WTC11 (cell line): Measurements from ENCODE around the gene DDX51.

Experiments used
- CBFB ChIP-seq: sonication (generic); formaldehyde crosslinking; IDR thresholded peaks from 2 replicates; pipeline ENCODE4 v1.8.1; 2022; ENCODE audit warnings: mild to moderate bottlenecking, low read depth, missing genetic modification reagents
- SMAD3 ChIP-seq: sonication (generic); formaldehyde crosslinking; IDR thresholded peaks from 2 replicates; pipeline ENCODE4 v1.8.0; 2022; ENCODE audit warnings: missing genetic modification reagents, mild to moderate bottlenecking, borderline replicate concordance
- ZNF138 ChIP-seq: sonication (generic); formaldehyde crosslinking; conservative IDR thresholded peaks from 2 replicates; pipeline ENCODE4 v1.8.1; 2022; ENCODE audit warnings: mild to moderate bottlenecking, moderate library complexity, missing genetic modification reagents
- ZNF232 ChIP-seq: sonication (generic); formaldehyde crosslinking; IDR thresholded peaks from 2 replicates; pipeline ENCODE4 v1.8.0; 2022; ENCODE audit warnings: mild to moderate bottlenecking, missing genetic modification reagents
- TF ChIP-seq, protein P1 (sequence below): fragments of 200-600 bp; IDR thresholded peaks from 2 replicates; pipeline ENCODE4 v1.8.0; 2022; ENCODE audit warnings: antibody characterized with exemption
- TF ChIP-seq, protein P2 (sequence below): sonication (generic); formaldehyde crosslinking; IDR thresholded peaks from 2 replicates; pipeline ENCODE4 v1.8.1; 2023; ENCODE audit warnings: mild to moderate bottlenecking, missing genetic modification reagents
- TF ChIP-seq, protein P3 (sequence below): sonication (generic); formaldehyde crosslinking; IDR thresholded peaks from 2 replicates; pipeline ENCODE4 v1.8.0; 2022; ENCODE audit warnings: mild to moderate bottlenecking, missing genetic modification reagents
- TF ChIP-seq, protein P4 (sequence below): fragments of 250-450 bp; sonication (Bioruptor Pico); conservative IDR thresholded peaks from 2 replicates; pipeline ENCODE4 v1.9.0; 2021; ENCODE audit warnings: mild to moderate bottlenecking
- TF ChIP-seq, protein P5 (sequence below): sonication (generic); formaldehyde crosslinking; IDR thresholded peaks from 2 replicates; pipeline ENCODE4 v1.8.0; 2022; ENCODE audit warnings: mild to moderate bottlenecking, missing genetic modification reagents
- TF ChIP-seq, protein P6 (sequence below): sonication (generic); formaldehyde crosslinking; IDR thresholded peaks from 2 replicates; pipeline ENCODE4 v1.8.1; 2023; ENCODE audit warnings: mild to moderate bottlenecking, missing genetic modification reagents, moderate library complexity
- TF ChIP-seq, protein P7 (sequence below): sonication (generic); formaldehyde crosslinking; IDR thresholded peaks from 2 replicates; pipeline ENCODE4 v1.8.0; 2022; ENCODE audit warnings: mild to moderate bottlenecking, missing genetic modification reagents

DNA sequence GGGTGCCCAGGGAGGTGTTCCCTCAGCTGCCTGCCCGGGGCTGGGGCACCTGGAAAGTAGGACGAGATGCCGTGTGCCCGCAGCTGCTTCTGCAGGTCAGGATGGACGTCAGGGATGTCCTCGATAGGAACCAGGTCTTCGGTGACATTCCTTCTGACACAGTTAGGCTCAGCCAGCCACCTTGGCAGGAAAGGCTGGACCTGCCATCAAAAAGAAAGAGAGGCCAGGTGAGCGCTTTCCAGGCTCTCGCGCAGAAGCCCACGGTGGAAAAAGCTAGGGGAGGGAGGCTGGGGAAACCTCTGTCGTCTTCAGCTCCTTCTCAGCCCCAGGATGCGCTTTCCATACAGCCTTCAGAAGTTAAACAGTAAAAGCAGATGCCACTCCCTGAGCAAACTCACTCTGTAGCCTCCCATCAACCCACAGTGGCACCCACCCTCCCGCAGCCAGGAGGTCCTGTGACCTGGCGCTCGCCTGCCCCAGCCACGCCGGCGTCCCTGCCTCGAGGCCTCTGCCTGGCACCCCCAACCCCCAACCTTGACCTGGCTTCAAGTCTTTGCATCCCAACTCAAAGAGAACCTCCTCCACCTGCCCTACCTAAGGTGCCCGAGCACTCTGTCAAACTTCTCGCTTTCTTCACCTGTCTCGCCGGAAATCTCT lies 1.3 kb downstream of the DDX51 start:
- TF ChIP-seq SMAD3 (CRISPR knock-in tag), result no peak
- TF ChIP-seq, protein P1, sequence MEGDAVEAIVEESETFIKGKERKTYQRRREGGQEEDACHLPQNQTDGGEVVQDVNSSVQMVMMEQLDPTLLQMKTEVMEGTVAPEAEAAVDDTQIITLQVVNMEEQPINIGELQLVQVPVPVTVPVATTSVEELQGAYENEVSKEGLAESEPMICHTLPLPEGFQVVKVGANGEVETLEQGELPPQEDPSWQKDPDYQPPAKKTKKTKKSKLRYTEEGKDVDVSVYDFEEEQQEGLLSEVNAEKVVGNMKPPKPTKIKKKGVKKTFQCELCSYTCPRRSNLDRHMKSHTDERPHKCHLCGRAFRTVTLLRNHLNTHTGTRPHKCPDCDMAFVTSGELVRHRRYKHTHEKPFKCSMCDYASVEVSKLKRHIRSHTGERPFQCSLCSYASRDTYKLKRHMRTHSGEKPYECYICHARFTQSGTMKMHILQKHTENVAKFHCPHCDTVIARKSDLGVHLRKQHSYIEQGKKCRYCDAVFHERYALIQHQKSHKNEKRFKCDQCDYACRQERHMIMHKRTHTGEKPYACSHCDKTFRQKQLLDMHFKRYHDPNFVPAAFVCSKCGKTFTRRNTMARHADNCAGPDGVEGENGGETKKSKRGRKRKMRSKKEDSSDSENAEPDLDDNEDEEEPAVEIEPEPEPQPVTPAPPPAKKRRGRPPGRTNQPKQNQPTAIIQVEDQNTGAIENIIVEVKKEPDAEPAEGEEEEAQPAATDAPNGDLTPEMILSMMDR, result no peak
- no peak for TF ChIP-seq ZNF138 (CRISPR knock-in tag)
- TF ChIP-seq, protein P2, sequence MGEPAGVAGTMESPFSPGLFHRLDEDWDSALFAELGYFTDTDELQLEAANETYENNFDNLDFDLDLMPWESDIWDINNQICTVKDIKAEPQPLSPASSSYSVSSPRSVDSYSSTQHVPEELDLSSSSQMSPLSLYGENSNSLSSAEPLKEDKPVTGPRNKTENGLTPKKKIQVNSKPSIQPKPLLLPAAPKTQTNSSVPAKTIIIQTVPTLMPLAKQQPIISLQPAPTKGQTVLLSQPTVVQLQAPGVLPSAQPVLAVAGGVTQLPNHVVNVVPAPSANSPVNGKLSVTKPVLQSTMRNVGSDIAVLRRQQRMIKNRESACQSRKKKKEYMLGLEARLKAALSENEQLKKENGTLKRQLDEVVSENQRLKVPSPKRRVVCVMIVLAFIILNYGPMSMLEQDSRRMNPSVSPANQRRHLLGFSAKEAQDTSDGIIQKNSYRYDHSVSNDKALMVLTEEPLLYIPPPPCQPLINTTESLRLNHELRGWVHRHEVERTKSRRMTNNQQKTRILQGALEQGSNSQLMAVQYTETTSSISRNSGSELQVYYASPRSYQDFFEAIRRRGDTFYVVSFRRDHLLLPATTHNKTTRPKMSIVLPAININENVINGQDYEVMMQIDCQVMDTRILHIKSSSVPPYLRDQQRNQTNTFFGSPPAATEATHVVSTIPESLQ (CRISPR knock-in tag), result no peak
- TF ChIP-seq, protein P3, sequence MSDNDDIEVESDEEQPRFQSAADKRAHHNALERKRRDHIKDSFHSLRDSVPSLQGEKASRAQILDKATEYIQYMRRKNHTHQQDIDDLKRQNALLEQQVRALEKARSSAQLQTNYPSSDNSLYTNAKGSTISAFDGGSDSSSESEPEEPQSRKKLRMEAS (CRISPR knock-in tag), result no peak
- TF ChIP-seq, protein P4, sequence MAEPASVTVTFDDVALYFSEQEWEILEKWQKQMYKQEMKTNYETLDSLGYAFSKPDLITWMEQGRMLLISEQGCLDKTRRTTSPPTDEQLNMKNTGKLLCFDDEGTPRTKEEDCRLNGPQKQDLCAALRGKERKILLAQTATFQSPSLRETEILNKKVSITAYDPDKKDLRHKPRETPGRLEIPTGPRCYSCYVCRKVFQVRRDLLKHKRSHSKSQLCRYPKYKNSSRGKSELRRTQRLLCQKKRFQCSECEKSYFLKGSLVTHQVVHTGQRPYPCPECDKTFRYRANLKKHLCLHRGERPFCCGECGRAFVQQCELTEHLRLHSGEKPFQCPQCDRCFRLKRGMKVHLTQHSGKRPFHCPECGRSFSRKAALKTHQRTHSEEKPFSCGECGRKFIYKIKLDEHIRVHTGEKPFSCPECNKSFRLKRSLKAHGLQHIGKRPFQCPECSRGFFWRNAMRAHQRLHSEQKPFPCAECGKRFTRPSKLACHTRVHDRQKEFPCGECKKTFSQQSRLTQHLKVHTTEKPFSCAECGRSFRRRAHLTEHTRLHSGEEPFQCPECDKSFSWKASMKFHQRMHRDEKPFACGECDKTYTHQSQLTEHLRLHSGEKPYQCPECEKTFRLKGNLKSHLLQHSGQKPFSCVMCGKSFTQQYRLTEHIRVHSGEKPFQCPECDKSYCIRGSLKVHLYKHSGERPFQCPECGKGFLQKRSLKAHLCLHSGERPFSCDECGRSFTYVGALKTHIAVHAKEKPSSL (CRISPR knock-in tag), result no peak
- TF ChIP-seq, protein P5, sequence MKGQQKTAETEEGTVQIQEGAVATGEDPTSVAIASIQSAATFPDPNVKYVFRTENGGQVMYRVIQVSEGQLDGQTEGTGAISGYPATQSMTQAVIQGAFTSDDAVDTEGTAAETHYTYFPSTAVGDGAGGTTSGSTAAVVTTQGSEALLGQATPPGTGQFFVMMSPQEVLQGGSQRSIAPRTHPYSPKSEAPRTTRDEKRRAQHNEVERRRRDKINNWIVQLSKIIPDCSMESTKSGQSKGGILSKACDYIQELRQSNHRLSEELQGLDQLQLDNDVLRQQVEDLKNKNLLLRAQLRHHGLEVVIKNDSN (CRISPR knock-in tag), result no peak
- TF ChIP-seq, protein P6, sequence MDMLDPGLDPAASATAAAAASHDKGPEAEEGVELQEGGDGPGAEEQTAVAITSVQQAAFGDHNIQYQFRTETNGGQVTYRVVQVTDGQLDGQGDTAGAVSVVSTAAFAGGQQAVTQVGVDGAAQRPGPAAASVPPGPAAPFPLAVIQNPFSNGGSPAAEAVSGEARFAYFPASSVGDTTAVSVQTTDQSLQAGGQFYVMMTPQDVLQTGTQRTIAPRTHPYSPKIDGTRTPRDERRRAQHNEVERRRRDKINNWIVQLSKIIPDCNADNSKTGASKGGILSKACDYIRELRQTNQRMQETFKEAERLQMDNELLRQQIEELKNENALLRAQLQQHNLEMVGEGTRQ, result no peak
- TF ChIP-seq, protein P7, sequence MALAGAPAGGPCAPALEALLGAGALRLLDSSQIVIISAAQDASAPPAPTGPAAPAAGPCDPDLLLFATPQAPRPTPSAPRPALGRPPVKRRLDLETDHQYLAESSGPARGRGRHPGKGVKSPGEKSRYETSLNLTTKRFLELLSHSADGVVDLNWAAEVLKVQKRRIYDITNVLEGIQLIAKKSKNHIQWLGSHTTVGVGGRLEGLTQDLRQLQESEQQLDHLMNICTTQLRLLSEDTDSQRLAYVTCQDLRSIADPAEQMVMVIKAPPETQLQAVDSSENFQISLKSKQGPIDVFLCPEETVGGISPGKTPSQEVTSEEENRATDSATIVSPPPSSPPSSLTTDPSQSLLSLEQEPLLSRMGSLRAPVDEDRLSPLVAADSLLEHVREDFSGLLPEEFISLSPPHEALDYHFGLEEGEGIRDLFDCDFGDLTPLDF (CRISPR knock-in tag), result no peak
- TF ChIP-seq CBFB (CRISPR knock-in tag), result no peak
- TF ChIP-seq ZNF232, result no peak
